IPS-NIHi7 (cell line): ENCODE results near the gene CAPN9.
"Not testable (repeated sequence)": the region's sequence is repeated elsewhere in the genome, so short reads cannot be mapped to it uniquely, and the experiment has no call there.

Experiments used
- DNase-seq: peaks from one replicate; pipeline ENCODE4 v3.0.0; 2012; ENCODE audit warnings: mixed read lengths; ENCODE audit errors: extremely low spot score

CAPN9 gene

GRCh38 chr1:230823931-230824381 is 76.8 kb downstream of the CAPN9 start:
- no peak for DNase-seq

GRCh38 chr1:230824551-230824918 is 77.3 kb downstream of the CAPN9 start:
- DNase-seq = no peak

DNA sequence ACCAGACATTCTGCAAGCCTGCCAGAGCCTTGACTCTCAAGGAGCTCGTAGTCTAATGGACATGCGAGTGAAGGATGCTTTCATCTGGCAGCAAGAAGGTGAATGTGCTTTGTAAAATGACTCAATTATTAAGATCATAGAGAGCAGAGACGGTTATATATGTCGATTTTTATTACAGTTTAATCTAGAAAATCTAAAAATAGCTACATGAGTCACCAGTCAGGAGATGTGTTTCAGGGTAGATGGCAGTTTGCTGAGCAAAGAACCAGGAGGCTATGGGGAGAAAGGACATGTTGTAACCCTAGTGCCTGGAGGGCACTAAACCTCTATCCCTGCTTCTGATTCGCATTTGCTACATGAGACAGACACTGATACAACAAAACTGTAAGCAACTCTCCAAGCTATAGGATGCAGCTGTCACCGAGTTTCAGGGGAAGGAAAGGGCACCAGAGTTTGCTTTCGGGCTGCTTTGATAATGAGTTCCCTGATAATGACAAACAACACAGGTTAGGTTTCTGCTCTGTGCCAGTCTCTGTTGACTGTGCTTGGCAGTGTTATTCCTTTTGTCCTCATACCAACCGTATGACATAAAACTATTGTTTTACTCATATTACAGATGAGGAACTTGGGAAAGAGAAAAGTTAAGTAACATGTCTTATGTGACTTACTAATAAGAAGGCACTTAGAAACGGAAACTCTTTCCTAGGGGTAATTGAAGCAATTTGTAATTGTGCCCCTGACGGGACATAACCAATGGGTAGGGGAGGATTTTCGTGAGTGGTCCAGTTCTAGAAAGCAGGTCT is 77.9 kb downstream of the CAPN9 start:
- no peak for DNase-seq

GRCh38 chr1:230825761-230826160 is 78.6 kb downstream of the CAPN9 start:
- no peak for DNase-seq

DNA sequence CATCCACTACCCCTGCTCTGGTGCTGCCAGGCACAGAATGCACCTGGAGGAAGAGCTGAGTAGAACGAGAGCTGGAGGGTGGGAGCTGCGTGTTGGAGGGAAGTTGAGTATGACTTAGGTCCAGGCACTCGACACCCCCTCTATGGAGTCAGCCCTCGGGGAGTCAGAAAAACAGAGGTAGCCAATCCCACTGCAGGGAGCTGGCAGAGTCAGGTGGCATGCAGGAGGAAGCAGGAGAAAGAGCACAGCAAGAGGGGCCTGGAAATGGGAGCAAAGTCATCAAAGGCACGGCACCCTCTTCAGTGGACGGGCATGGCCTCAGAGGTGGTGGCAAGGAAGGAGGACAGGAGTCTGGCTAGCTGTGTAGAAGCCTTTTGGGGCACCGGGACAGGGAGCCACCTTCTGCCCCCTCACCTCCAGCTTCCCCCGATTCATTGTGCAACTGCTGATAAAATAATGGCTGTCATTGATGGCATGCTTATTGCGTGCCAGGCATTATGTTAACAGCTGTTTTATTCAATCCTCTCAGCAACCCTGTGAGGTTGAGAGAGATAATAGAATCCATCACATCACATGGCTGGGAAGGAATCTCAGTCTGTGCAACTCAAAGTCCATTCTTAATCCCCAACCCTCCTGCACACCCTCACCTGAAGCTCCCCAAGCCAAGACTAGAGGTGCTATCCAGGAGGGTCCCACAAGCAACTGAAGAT is 79.1 kb downstream of the CAPN9 start:
- no peak for DNase-seq

- DNase-seq = no peak
Observed at GRCh38 chr1:230827081-230827681, 80.0 kb downstream of the CAPN9 start.

DNA sequence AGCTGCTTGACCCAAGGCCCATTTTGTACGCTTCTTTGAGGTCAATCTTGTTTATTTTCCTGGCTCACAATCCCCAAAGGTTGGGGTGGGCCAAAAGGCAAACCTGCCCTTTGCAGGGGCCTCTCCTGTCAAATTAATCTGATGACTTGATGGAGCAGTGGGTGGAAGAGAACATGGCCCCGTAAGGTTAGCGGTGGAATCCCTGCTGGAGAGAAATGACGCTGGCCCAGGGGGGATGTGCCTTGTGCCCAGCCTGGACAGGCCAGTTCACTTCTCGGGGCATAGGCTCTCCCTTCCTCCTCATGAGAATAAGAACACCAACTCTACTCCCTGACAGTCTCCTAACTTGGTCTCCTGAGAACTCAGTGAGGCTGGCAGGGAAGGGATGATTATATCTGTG is 80.6 kb downstream of the CAPN9 start:
- DNase-seq = no peak

- DNase-seq = no peak
Observed at GRCh38 chr1:230828421-230828820, 81.2 kb downstream of the CAPN9 start.

DNA sequence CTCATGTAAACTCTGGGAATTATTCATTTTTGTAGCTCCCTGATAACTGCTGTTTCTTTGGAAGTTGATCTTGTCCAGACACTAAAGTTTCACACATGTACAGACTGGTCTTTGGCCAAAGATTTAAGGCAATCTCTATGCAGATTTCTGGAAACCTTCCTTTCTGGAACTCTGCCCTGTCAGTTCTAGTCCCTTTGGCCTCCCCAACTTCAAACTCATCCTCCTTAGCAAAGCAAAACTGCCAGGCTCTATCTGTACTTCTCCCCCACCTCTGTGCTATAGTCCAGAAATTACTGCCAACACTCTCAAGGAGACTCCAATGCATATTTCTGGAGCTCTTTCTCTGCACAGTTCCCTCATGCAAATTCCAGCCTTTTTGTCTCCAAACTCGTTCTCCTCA is 84.6 kb downstream of the CAPN9 start:
- no peak for DNase-seq

DNA sequence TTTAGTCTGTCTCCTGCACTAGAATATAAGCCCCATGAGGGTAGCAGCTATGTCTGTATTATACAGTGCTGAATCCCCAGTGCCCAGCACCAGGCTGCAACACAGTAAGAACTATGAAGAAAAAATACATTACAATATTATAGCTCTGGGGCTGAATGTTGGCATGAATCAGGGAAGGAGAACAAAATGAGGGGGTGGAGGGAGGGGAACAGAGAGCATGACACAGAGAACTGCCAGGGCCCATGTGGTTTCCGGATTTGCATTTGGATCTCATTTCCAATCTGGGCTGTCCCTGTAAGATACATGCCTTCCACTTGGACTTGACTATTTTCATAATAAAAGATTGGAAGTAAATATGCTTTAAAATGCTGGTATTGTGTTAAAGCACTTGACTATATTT is 85.3 kb downstream of the CAPN9 start:
- no peak for DNase-seq

DNA sequence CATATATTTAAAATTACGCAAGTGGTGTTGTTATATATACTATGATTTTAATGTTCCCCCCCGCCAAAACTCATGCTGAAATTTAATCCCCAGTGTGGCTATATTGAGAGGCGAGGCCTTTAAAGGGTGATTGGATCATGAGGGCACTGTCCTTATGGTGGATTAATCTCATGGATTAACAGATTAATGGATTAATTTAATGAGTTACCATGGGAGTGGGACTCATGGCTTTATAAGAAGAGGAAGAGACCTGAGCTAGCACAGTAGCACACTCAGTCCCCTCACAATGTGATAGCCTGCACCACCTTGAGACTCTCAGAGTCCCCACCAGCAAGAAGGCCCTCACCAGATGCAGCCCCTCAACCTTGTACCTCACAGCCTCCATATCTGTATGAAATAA is 86.3 kb downstream of the CAPN9 start:
- no peak for DNase-seq

DNA sequence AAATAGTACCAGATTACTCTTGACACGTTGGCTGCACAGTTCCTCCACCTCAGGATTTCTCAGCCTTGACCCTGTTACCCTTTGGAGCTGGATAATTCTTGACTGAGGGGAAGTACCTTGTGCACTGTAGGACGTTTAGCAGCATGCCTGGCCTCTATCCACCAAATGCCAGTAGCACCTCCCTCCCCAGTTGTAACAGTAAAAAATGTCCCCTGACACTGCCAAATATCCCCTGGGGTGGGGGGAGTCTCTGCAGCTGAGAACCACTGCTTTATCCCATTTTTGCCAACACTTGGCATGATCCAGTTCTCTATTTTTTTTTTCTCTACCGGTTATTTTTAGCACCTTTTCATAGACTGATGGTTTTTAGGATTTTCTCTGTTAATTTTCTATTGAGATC is 87.1 kb downstream of the CAPN9 start:
- DNase-seq = no peak

GRCh38 chr1:230836347-230836746 is 89.2 kb downstream of the CAPN9 start:
- DNase-seq = no peak

DNA sequence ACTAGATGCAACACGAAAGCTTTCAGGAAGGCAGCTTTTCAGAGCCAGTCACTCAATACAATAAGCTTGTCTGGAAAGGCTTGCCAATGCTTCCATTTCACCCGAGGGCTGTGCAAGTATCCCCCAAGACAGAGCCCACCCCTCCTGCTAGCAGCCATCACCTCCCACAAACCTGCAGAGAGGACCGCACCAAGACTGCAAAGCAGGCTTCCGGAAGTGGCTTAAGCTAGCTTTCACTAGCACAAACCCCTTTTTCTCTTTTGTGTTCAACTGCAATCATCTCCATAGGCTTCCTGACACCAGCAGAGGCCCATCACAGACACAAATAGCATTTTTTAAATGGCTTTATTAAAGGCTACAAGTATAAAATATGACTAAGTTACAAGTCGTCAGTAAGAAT is 89.6 kb downstream of the CAPN9 start:
- no peak for DNase-seq

DNA sequence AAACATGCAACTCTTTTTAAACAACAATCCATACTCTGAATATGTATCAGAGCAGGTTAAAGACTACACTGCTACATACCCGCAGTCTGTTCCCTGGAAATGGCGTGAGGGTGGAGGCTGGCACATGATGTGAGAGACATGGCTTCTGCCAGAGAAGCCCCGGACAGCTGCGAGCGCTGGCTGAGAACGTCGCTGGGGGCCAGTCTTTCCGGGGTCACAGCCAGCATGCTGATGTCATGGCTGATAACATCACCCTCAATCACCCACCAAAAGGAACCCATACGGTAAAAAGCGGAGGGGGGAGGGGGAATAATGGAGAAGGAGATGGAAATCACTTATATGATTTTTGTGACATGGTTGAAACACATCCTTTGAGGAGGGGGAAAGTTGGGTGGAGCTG is 92.0 kb downstream of the CAPN9 start:
- DNase-seq = no peak

- DNase-seq = no peak
Observed at GRCh38 chr1:230842801-230843200, 95.6 kb downstream of the CAPN9 start.

DNA sequence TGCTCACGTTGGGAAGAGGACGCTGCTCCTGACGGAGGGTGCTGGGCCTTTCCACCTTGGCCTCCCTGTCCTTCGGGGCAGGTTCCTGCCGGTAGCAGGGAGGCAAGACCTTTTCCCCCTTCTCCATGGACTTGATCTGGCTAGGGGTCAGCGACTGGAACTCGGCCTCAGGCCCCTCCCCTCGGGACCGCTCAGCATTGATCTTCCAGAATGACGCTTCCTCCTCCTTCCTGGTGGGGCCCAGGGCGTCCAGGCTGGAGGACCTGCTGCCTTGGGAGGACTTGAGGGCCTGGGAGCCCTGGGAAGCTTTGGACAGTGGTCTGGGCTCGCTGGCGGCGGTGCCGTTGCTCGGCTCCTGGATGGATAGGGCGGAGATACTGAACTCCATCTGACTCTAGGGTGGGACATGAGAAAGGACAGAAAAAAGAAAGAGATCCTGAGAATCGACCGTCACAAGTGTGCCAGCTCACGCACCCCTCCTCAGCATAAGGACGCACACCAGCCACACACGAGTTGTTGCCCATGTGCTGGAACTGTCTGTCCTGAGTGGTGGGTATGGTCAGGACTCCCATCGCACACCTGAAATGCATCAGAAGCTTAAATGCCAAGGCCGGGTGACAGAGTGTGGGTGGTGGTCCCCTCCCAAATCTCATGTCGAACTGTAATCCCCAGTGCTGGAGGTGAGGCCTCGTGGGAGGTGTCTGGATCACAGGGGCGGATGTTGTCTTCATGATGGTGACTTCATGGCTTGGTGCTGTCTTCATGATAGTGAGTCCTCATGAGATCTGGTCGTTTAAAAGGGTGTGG is 96.5 kb downstream of the CAPN9 start:
- no peak for DNase-seq

DNA sequence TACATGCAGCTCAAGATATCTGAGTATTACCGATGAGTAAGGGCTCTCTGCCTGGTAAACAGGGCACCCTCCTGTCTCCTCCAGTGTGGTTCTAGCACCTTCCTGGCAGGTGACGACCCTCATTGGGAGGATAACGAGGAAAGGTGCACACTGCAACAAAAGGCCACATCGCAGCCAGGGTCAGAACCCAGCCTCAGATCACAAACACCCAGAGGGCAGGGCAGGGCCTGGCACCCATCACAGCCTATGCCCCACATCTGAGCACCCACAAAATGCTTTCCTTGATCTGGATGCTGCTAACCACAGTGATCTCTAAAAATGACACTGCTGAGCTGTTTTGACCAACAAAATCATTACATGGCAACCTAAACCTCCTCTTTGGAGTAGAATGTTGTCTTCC is 97.4 kb downstream of the CAPN9 start:
- no peak for DNase-seq

DNA sequence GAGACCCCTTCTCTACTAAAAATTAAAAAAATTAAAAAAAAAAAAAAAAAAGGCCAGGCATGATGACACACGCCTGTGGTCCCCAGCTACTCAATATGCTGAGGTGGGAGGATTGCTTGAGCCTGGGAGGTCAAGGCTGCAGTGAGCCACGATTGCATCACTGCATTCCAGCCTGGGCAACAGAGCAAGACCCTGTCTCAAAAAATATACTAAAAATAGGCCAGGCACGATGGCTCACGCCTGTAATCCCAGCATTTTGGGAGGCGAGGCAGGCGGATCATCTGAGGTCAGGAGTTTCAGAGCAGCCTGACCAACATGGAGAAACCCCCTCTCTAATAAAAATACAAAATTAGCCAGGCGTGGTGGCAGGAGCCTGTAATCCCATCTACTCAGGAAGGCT is 98.0 kb downstream of the CAPN9 start:
- not testable (repeated sequence) for DNase-seq

DNA sequence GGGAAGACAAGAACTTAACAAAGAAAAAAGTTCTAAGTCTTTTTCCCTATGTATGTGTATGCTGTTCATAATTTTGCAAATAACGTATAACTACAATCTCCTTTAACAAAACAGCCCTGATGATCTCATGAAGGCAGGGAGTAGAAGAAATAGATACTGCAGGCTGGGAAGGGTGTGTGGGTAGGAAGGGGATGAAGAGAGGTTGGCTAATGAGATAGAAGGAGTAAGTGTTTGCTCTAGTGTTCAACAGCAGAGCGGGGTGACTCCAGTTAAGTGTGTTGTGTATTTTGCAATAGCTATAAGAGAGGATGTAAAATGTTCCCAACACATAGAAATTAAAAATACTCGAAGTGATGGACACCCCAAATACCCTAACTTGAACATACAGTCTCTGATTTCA is 101.0 kb downstream of the CAPN9 start:
- DNase-seq = no peak

- no peak for DNase-seq
Observed at GRCh38 chr1:230849451-230850224, 102.5 kb downstream of the CAPN9 start.
